Activated naive CD4-positive, alpha-beta T cell (primary cell): ENCODE data around the gene URB2.

Source experiments
- DNase-seq, 4 experiments: peaks; one replicate each; lab custom pipeline; 2025; lab: John Stamatoyannopoulos, UW

The URB2 gene

GRCh38 chr1:229645324-229645993 lies 19.4 kb downstream of the URB2 start:
- DNase-seq: no peak

DNA sequence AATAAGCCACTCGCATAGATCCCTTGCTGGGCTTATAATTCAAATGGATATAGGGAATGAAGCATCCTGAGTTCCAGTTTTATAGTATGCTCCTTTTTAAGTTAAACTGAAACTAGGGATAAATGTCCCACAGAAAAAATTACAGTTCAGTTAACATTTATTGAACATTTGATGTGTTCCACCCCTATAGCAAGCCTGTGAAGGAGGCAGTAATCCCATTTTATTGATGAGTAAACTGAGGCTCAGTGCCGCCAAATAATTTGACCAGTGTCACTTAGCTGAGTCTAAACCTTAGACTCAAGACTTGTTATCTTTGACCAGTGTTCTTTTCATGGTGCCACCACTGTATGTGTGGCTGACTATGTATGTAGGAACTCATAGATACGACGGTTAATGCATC lies 22.4 kb downstream of the URB2 start:
- no peak for DNase-seq

DNA sequence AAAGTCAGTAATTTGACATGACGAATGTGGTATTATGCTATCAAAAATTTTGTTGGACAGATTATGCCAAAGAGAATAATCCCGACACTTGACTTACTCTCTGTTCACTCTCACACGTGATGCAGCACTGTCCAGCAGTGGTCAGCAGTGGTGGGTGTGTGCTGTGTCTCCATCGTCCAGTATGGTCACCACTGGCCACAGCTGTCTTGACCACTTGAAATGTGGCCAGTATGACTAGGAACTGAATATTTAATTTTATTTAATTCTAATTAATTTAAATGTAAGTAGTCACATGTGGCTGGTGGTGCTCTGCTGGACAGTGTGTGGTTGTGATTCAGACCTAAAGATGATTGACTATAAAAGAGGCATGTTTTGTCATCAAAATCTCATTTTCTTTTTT lies 24.0 kb downstream of the URB2 start:
- DNase-seq: no peak

GRCh38 chr1:229651546-229651945 lies 25.5 kb downstream of the URB2 start:
- no peak for DNase-seq

GRCh38 chr1:229653420-229653819 lies 27.4 kb downstream of the URB2 start:
- DNase-seq: no peak

GRCh38 chr1:229655781-229656180 lies 29.7 kb downstream of the URB2 start:
- no peak for DNase-seq

GRCh38 chr1:229657993-229658755 lies 32.1 kb downstream of the URB2 start:
- DNase-seq: no peak

DNA sequence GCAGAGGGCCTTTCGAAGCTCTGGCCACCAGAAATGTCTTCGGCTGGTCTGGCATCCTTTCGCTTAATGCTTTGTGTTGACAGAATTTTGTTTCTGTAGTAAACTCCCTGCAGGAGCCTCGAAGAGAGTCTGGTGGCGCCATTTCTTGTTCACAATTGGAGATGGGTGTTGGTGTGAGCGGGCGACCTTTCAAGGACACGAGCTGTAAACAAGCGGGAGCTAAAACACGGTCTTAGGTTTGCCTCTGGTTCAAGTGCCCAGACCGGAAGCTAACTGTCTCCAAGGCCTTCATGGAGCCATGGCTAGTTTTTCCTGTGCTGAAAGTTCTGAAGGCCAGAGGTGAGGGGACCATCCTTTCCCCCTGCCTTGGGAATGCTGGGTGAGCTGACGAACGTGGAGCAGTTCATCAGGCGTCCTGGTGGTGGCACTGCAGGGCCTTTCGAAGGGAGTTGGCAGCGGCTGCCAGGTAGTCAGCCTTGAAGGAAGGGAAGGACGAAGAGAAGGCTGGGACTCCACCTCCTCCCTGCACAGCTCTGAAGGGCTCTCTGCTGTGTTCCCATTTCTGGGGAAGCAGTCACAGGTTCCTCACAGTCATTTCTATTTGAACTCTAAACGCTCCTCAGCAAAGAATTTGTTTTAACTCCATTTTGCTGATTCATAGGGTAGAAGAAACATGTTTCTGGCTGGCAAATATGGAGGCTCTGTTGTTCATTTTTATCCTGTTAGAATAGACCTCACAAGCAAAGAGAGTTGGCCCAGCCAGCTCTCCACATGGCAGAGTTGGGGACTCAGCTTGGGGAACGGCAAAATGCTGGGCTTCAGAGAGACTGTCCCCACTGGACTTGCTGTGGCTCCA lies 35.2 kb downstream of the URB2 start:
- DNase-seq: peak; percentile 22 to 69 (median 50)

- DNase-seq: no peak
Observed at GRCh38 chr1:229661897-229662296, 35.9 kb downstream of the URB2 start.

GRCh38 chr1:229664133-229664689 lies 38.2 kb downstream of the URB2 start:
- peak; percentile 24 to 66 (median 44) for DNase-seq

- DNase-seq: no peak
Observed at GRCh38 chr1:229665912-229666558, 40.0 kb downstream of the URB2 start.

DNA sequence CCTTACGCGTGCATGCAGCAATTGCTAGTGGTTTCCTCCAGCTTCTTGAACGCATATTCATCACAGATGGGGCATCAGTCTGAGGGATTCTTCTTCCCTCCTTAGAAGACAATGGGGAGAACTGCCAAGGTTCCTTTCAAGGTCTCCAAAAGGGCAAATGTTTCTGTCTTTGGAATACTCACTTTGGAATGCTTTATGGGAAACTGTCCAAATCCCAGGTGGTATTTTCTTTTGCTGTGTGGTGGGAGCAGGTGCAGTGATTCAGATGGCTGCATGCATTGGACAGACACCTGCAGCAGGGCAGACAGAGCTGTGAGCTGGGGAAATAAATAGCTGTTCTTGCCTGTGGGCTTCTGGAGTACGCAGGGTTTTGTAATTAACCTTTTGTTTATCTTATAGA lies 40.5 kb downstream of the URB2 start:
- DNase-seq: no peak

- no peak for DNase-seq
Observed at GRCh38 chr1:229669333-229669732, 43.3 kb downstream of the URB2 start.

- no peak for DNase-seq
Observed at GRCh38 chr1:229671310-229671709, 45.3 kb downstream of the URB2 start.

- no peak for DNase-seq
Observed at GRCh38 chr1:229672246-229672645, 46.2 kb downstream of the URB2 start.

DNA sequence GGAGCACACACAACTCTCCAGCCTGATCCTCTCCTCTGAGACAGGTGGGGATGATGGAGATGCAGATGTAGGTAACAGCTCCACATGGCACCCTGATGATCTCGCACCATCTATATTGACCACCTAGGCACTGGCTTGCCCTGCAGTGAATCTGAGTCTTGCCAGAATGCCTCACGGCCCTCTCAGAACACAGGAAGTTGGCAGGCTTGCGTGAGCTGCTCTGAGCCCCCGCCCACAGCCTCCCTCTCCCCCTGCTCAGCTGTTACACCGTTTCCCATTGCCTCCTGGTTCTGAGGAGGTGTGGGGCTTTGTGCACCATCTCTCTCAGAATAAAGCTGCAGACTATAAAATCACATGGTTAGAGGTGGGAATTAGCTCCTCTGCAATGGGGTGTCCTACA lies 48.0 kb downstream of the URB2 start:
- peak in 1 of 4 experiments; percentile 12 for DNase-seq

GRCh38 chr1:229675396-229675795 lies 49.3 kb downstream of the URB2 start:
- DNase-seq: no peak

DNA sequence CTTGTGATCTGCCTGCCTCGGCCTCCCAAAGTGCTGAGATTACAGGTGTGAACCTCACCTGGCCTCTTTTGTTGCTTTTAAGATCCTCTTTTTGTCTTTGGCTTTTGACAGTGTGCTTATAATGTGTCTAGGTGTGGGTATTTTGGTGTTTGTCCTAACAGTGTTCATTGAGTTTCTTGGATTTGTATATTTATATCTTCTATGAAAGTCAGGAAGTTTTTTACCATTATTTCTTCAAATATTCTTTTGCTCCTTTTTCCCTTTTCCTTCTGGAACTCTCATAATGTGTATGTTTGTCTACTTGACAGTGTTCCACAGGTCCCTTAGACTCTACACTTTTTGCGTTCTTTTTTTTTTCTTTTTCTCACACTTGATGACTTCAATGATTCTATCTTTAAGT lies 59.1 kb downstream of the URB2 start:
- DNase-seq: no peak

DNA sequence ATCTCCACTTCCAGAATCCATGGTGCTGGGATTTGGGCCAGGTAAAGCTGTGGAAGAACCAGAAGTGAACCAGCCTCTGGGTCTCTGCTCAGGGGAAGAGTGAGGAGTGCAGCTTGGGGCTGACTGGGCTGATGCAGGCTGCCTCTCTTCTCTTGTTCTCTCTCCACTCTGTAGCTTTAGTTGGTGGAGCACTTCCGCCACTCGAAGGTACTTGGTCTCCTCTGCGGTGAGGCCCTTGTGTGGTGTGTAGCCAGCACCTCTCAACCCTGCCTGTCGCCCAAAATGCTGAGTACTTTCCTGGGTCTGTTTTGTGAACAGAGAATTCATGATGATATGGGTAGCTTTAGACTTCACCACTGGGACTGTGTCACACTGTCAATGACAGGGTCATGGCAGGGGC lies 63.2 kb downstream of the URB2 start:
- no peak for DNase-seq

DNA sequence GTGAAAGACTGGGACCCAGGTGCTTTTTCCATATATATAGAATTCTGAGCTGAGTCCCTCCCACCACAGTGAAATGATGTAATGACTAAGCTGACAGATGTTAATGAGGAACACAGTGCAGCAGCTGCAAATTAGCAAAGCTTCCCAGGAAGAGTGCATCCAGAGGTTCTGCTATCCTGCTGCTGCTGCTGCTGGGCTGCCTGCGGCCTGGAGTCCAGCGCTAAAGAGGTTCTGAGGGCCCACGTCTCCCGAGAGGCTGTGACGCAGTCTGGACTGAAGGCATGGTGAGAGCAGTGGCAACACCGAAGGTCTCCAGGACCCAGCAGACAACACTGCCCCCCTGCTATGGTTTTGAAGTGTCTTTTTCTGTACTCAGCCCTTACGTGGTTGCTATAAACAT lies 63.9 kb downstream of the URB2 start:
- DNase-seq: no peak

- DNase-seq: no peak
Observed at GRCh38 chr1:229690662-229691061, 64.6 kb downstream of the URB2 start.

DNA sequence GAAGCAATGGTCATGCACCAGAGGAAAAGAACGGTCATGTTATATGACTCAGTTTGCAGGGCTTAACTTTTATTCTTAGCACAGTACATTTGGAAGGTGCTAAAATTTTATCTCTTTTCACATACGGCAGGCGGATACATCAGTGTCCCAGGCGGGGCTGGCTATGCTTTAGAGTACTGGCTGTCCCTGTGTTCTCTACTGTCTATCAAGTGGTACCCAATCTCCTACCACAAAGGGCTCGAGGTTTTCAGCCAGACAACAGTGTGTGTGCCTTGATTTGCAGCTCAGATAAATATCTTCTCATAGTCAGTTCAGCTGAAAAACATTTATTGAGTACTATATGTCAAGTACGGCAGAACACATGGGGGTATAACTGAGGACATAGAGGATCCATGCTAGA lies 65.3 kb downstream of the URB2 start:
- DNase-seq: no peak
